Erythroblast (primary cell): Measurements from ENCODE around the gene ZIC1.

ENCODE experiments used
- GATA1 ChIP-seq: IDR thresholded peaks from 2 replicates; pipeline ENCODE4 v1.6.1; 2011; ENCODE audit warnings: low read depth, mild to moderate bottlenecking, control low read depth, low read length, moderate library complexity
- POLR2A ChIP-seq: IDR thresholded peaks from 2 replicates; pipeline ENCODE4 v1.6.1; 2011; ENCODE audit warnings: mild to moderate bottlenecking, low read length

- TF ChIP-seq POLR2A = no peak
- no peak for TF ChIP-seq GATA1
Measured at GRCh38 chr3:147385059-147386012, 23.8 kb upstream of the ZIC1 start.
